T-helper 1 cell (primary cell): ENCODE results near the gene STRIP2.
"Not testable (repeated sequence)": the region's sequence is repeated elsewhere in the genome, so short reads cannot be mapped to it uniquely, and the experiment has no call there.

ENCODE experiments used
- DNase-seq, 5 donors: peaks; one replicate each; pipeline ENCODE4 v3.0.0-alpha.2; 2012 to 2020

Gene STRIP2

GRCh38 chr7:129497156-129497555 is 62.9 kb downstream of the STRIP2 start:
- no peak for DNase-seq

GRCh38 chr7:129498021-129498420 is 63.8 kb downstream of the STRIP2 start:
- no peak for DNase-seq

GRCh38 chr7:129499999-129500398 is 65.8 kb downstream of the STRIP2 start:
- no peak for DNase-seq

- DNase-seq: peak; percentile 90 to 95 (median 92)
Measured at GRCh38 chr7:129501760-129502707, 67.8 kb downstream of the STRIP2 start, which contains the start of gene SMKR1. SMKR1 (plus strand) TSS chr7:129502531; CDS start chr7:129502825, 294 bp downstream.

GRCh38 chr7:129502708-129503685 is 68.8 kb downstream of the STRIP2 start:
- DNase-seq: peak in 1 of 5 donors; percentile 5

GRCh38 chr7:129503725-129504124 is 69.5 kb downstream of the STRIP2 start:
- DNase-seq: no peak

GRCh38 chr7:129512192-129512591 is 78.0 kb downstream of the STRIP2 start:
- DNase-seq: no peak

- no peak for DNase-seq
Measured at GRCh38 chr7:129513546-129513945, 79.3 kb downstream of the STRIP2 start.

- DNase-seq: no peak
Measured at GRCh38 chr7:129514683-129515082, 80.5 kb downstream of the STRIP2 start.

- DNase-seq: no peak
Measured at GRCh38 chr7:129515381-129515780, 81.1 kb downstream of the STRIP2 start.

- DNase-seq: no peak
Measured at GRCh38 chr7:129517931-129518330, 83.7 kb downstream of the STRIP2 start.

GRCh38 chr7:129519464-129519863 is 85.2 kb downstream of the STRIP2 start:
- DNase-seq: no peak

- no peak for DNase-seq
Measured at GRCh38 chr7:129522088-129522970, 88.1 kb downstream of the STRIP2 start.

- DNase-seq: no peak
Measured at GRCh38 chr7:129522971-129523340, 88.7 kb downstream of the STRIP2 start.

GRCh38 chr7:129523924-129524323 is 89.7 kb downstream of the STRIP2 start:
- no peak for DNase-seq

- not testable (repeated sequence) for DNase-seq
Measured at GRCh38 chr7:129524405-129524804, 90.2 kb downstream of the STRIP2 start.

GRCh38 chr7:129525225-129525862 is 91.1 kb downstream of the STRIP2 start:
- no peak for DNase-seq

- DNase-seq: no peak
Measured at GRCh38 chr7:129529643-129530042, 95.4 kb downstream of the STRIP2 start.

GRCh38 chr7:129530795-129531391 is 96.7 kb downstream of the STRIP2 start:
- DNase-seq: peak in 1 of 5 donors; percentile 55

- DNase-seq: no peak
Measured at GRCh38 chr7:129531721-129532120, 97.5 kb downstream of the STRIP2 start.

GRCh38 chr7:129532375-129532774 is 98.1 kb downstream of the STRIP2 start:
- no peak for DNase-seq
